Stimulated activated CD4-positive, alpha-beta T cell treated with anti-CD3 and anti-CD28 coated beads, Interleukin-1b, Interleukin-23, amount 100 ng/mL, for 1 hour (primary cell): ENCODE results near the gene ADAM22.

Source experiments
- DNase-seq, 2 donors: peaks; one replicate each; pipeline ENCODE4 v3.0.0-alpha.2; 2020; ENCODE audit warnings: low read depth in 2 of 2

ADAM22 gene

GRCh38 chr7:88167223-88167622, 233.2 kb downstream of the ADAM22 start:
- no peak for DNase-seq

- no peak for DNase-seq
Measured at GRCh38 chr7:88167721-88168120, 233.7 kb downstream of the ADAM22 start.

- DNase-seq = no peak
Measured at GRCh38 chr7:88169717-88170320, 235.8 kb downstream of the ADAM22 start.

GRCh38 chr7:88172842-88173241, 238.8 kb downstream of the ADAM22 start:
- no peak for DNase-seq

- DNase-seq = no peak
Measured at GRCh38 chr7:88176190-88176589, 242.1 kb downstream of the ADAM22 start.

GRCh38 chr7:88183051-88183450, 249.0 kb downstream of the ADAM22 start:
- DNase-seq = no peak

- DNase-seq = no peak
Measured at GRCh38 chr7:88184848-88185304, 250.8 kb downstream of the ADAM22 start.

GRCh38 chr7:88185650-88186049, 251.6 kb downstream of the ADAM22 start:
- DNase-seq = no peak

- DNase-seq = no peak
Measured at GRCh38 chr7:88191911-88192310, 257.9 kb downstream of the ADAM22 start.

GRCh38 chr7:88200261-88200660, 266.2 kb downstream of the ADAM22 start:
- no peak for DNase-seq

GRCh38 chr7:88200789-88201188, 266.7 kb downstream of the ADAM22 start:
- no peak for DNase-seq

GRCh38 chr7:88201305-88201704, 267.3 kb downstream of the ADAM22 start:
- no peak for DNase-seq

- DNase-seq = no peak
Measured at GRCh38 chr7:88202278-88202677, 268.2 kb downstream of the ADAM22 start.

- no peak for DNase-seq
Measured at GRCh38 chr7:88202799-88203198, 268.7 kb downstream of the ADAM22 start.

GRCh38 chr7:88203401-88203800, 269.4 kb downstream of the ADAM22 start:
- no peak for DNase-seq

GRCh38 chr7:88204525-88205110, 270.6 kb downstream of the ADAM22 start:
- no peak for DNase-seq

GRCh38 chr7:88205179-88205578, 271.1 kb downstream of the ADAM22 start:
- DNase-seq = no peak

- DNase-seq = no peak
Measured at GRCh38 chr7:88206254-88206653, 272.2 kb downstream of the ADAM22 start.

- no peak for DNase-seq
Measured at GRCh38 chr7:88208521-88208920, 274.5 kb downstream of the ADAM22 start.

- DNase-seq = no peak
Measured at GRCh38 chr7:88212918-88213317, 278.9 kb downstream of the ADAM22 start.

- DNase-seq = no peak
Measured at GRCh38 chr7:88214456-88214855, 280.4 kb downstream of the ADAM22 start.

- no peak for DNase-seq
Measured at GRCh38 chr7:88215295-88215694, 281.2 kb downstream of the ADAM22 start.

- DNase-seq = no peak
Measured at GRCh38 chr7:88216276-88216675, 282.2 kb downstream of the ADAM22 start.
